Kidney epithelial cell (primary cell): ENCODE results near the gene ITSN1. TPM values are rescaled to one million over a fixed set of nuclear protein-coding genes. Genes with fewer than 3 reads are reported as not detected.
"Not testable (repeated sequence)": the region's sequence is repeated elsewhere in the genome, so short reads cannot be mapped to it uniquely, and the experiment has no call there.

Source experiments
- DNase-seq: peaks from one replicate; pipeline ENCODE4 v3.0.0-alpha.2; 2010; ENCODE audit warnings: low read depth
- H3K27me3 ChIP-seq: 2 replicates; pipeline ENCODE4 v1.6.0; 2011; ENCODE audit warnings: low read length; ENCODE audit not compliant: control insufficient read depth, insufficient read depth
- H3K36me3 ChIP-seq: 2 replicates; pipeline ENCODE4 v1.5.1; 2011; ENCODE audit warnings: low read length; ENCODE audit not compliant: control insufficient read depth, insufficient read depth
- H3K4me3 ChIP-seq: 2 replicates; pipeline ENCODE4 v1.5.1; 2011; ENCODE audit warnings: low read depth, mild to moderate bottlenecking, control low read depth, low read length
- CTCF ChIP-seq: IDR thresholded peaks from 2 replicates; pipeline ENCODE4 v1.5.1; 2011; ENCODE audit warnings: mild to moderate bottlenecking, moderate library complexity, low read length, control low read depth, inconsistent platforms; ENCODE audit not compliant: insufficient read depth, poor library complexity, severe bottlenecking
- total RNA-seq: library from RNA; depleted of rRNA; stranded (reverse); fragments of >200 nt; gene quantifications from 2 replicates; pipeline ENCODE4 v1.2.3, GENCODE V29; 2015

The ITSN1 gene
- total RNA-seq, 1 donor from 2014 or later = 20.4 TPM

GRCh38 chr21:33781121-33781520, 138.8 kb downstream of the ITSN1 start:
- H3K27me3 ChIP-seq = no peaks in the 10 kb centered on the region
- no peak for TF ChIP-seq CTCF
- H3K36me3 ChIP-seq = no peaks in the 10 kb centered on the region
- no peak overlapping the region for H3K4me3 ChIP-seq
- DNase-seq = no peak

- TF ChIP-seq CTCF = no peak
Measured at GRCh38 chr21:33783187-33783979, 141.1 kb downstream of the ITSN1 start.

GRCh38 chr21:33787431-33787830, 145.1 kb downstream of the ITSN1 start:
- Histone ChIP-seq H3K27me3 (no peaks in the 10 kb centered on the region), H3K36me3 (no peaks in the 10 kb centered on the region), H3K4me3 (no peak overlapping the region)
- no peak for TF ChIP-seq CTCF
- no peak for DNase-seq

More at GRCh38 chr21:33783187-33783979, 141.1 kb downstream of the ITSN1 start:
- no peak overlapping the region for H3K4me3 ChIP-seq
- H3K27me3 ChIP-seq = no peaks in the 10 kb centered on the region
- H3K36me3 ChIP-seq = no peaks in the 10 kb centered on the region
- DNase-seq = no peak

GRCh38 chr21:33788438-33788837, 146.1 kb downstream of the ITSN1 start:
- DNase-seq, H3K36me3 ChIP-seq, H3K4me3 ChIP-seq, H3K27me3 ChIP-seq: not testable (repeated sequence)

GRCh38 chr21:33789697-33790096, 147.4 kb downstream of the ITSN1 start:
- Histone ChIP-seq H3K4me3 (no peak overlapping the region), H3K36me3 (peaks cover 1% of the 10 kb centered on the region), H3K27me3 (no peaks in the 10 kb centered on the region)
- no peak for TF ChIP-seq CTCF
- DNase-seq = no peak

GRCh38 chr21:33791073-33791472, 148.8 kb downstream of the ITSN1 start:
- Histone ChIP-seq H3K4me3 (no peak overlapping the region), H3K27me3 (no peaks in the 10 kb centered on the region), H3K36me3 (peaks cover 1% of the 10 kb centered on the region)
- no peak for TF ChIP-seq CTCF
- DNase-seq = no peak
